MCF 10A (cell line): ENCODE measurements around the gene AKAP3. TPM values are rescaled to one million over a fixed set of nuclear protein-coding genes. Genes with fewer than 3 reads are reported as not detected.

Experiments
- BruUV-seq: library from RNA; stranded (reverse); fragments of 400-500 nt; replicated peaks from 2 replicates; lab custom pipeline; 2021; lab: Mats Ljungman, UMichigan
- CTCF ChIA-PET: fragments of 300-600 bp; sonication (Branson Sonifier 250); formaldehyde crosslinking; extraction: SDS; loops from one replicate; lab custom pipeline; 2021; ENCODE audit warnings: antibody characterized with exemption, inconsistent platforms; lab: Yijun Ruan, JAX
- POLR2A ChIA-PET: fragments of 300-600, 350-650 bp; sonication (Branson Sonifier 250); formaldehyde crosslinking; extraction: SDS; loops from one replicate; lab custom pipeline; 2020; ENCODE audit warnings: antibody characterized with exemption, inconsistent platforms; lab: Yijun Ruan, JAX
- DNase-seq: peaks from one replicate; pipeline ENCODE4 v3.0.0-alpha.2; 2018; ENCODE audit not compliant: unreplicated experiment
- H3K27ac Mint-ChIP-seq: one replicate; pipeline ENCODE4 v1.8.0; 2022; ENCODE audit warnings: mild to moderate bottlenecking, low read depth, mixed read lengths; ENCODE audit not compliant: unreplicated experiment
- H3K27me3 Mint-ChIP-seq: one replicate; pipeline ENCODE4 v1.8.0; 2022; ENCODE audit warnings: mixed read lengths; ENCODE audit not compliant: insufficient read depth, unreplicated experiment
- H3K36me3 Mint-ChIP-seq: one replicate; pipeline ENCODE4 v1.8.0; 2022; ENCODE audit warnings: mild to moderate bottlenecking, moderate library complexity, mixed read lengths; ENCODE audit not compliant: insufficient read depth, unreplicated experiment
- H3K4me1 Mint-ChIP-seq: one replicate; pipeline ENCODE4 v1.8.0; 2022; ENCODE audit warnings: mixed read lengths; ENCODE audit not compliant: insufficient read depth, unreplicated experiment
- H3K4me3 Mint-ChIP-seq: one replicate; pipeline ENCODE4 v1.8.0; 2022; ENCODE audit warnings: mild to moderate bottlenecking, moderate library complexity, mixed read lengths; ENCODE audit not compliant: unreplicated experiment
- H3K9me3 Mint-ChIP-seq: one replicate; pipeline ENCODE4 v1.8.0; 2022; ENCODE audit warnings: mixed read lengths; ENCODE audit not compliant: unreplicated experiment
- CTCF ChIP-seq: fragments of 200-600 bp; IDR thresholded peaks from one replicate; pipeline ENCODE4 v1.8.0; 2022; ENCODE audit warnings: antibody characterized with exemption, mild to moderate bottlenecking; ENCODE audit not compliant: unreplicated experiment
- intact Hi-C: fragments of 100-400 bp; cut with micrococcal nuclease; formaldehyde crosslinking; loops from 2 replicates; pipeline ENCODE4 v1.14.1; 2022
- total RNA-seq: library from RNA; stranded (reverse); gene quantifications from 2 replicates; pipeline ENCODE4 v1.2.3, GENCODE V29; 2022

AKAP3 gene
- total RNA-seq, 1 experiment from 2014 or later = 0.54 TPM

GRCh38 chr12:4643747-4644146 is 5.1 kb downstream of the AKAP3 start:
- H3K9me3 Mint-ChIP-seq = no peaks in the 10 kb centered on the region
- ChIA-PET POLR2A (interaction anchor here (0.7 to 1.1 kb wide), 2 partner anchors 84 to 771 kb away, joined by 3 to 4 read pairs; partner anchors contain the start of gene PARP11), CTCF (interaction anchor here (0.7 to 2.3 kb wide), 6 partner anchors 8 to 212 kb away, joined by 3 to 5 read pairs (median 3); no protein-coding TSS in a partner anchor)
- intact Hi-C loops = no loop called here
- no peaks in the 10 kb centered on the region for H3K27me3 Mint-ChIP-seq
- DNase-seq = no peak
- H3K27ac Mint-ChIP-seq = no peak overlapping the region
- no TSS peak for BruUV-seq
- H3K4me3 Mint-ChIP-seq = no peak overlapping the region
- H3K36me3 Mint-ChIP-seq = no peaks in the 10 kb centered on the region
- TF ChIP-seq CTCF = no peak
- H3K4me1 Mint-ChIP-seq = no peaks in the 10 kb centered on the region

- H3K4me3 Mint-ChIP-seq = no peak overlapping the region
- no peaks in the 10 kb centered on the region for H3K9me3 Mint-ChIP-seq
- ChIA-PET CTCF (interaction anchor here (1.1 kb wide), 1 partner anchor 26 kb away, joined by 5 read pairs; no protein-coding TSS in a partner anchor), POLR2A (no interaction called here)
- no peaks in the 10 kb centered on the region for H3K36me3 Mint-ChIP-seq
- BruUV-seq = no TSS peak
- H3K27ac Mint-ChIP-seq = no peak overlapping the region
- TF ChIP-seq CTCF = no peak
- peaks cover 7% of the 10 kb centered on the region for H3K4me1 Mint-ChIP-seq
- intact Hi-C loops = no loop called here
- H3K27me3 Mint-ChIP-seq = peaks cover 43% of the 10 kb centered on the region
- no peak for DNase-seq
Measured at GRCh38 chr12:4630262-4630661, 18.6 kb downstream of the AKAP3 start.

- H3K4me1 Mint-ChIP-seq = peaks cover 7% of the 10 kb centered on the region
- H3K9me3 Mint-ChIP-seq = no peaks in the 10 kb centered on the region
- H3K4me3 Mint-ChIP-seq = no peak overlapping the region
- H3K27ac Mint-ChIP-seq = no peak overlapping the region
- TF ChIP-seq CTCF = no peak
- ChIA-PET CTCF (interaction anchor here (1.2 to 1.3 kb wide), 3 partner anchors 21 to 129 kb away, joined by 3 read pairs; no protein-coding TSS in a partner anchor), POLR2A (no interaction called here)
- no TSS peak for BruUV-seq
- H3K36me3 Mint-ChIP-seq = no peaks in the 10 kb centered on the region
- DNase-seq = peak; percentile 78
- intact Hi-C loops = no loop called here
- H3K27me3 Mint-ChIP-seq = peaks cover 29% of the 10 kb centered on the region
Measured at GRCh38 chr12:4628406-4628805, 20.4 kb downstream of the AKAP3 start.

- TF ChIP-seq CTCF = no peak
- peaks cover 25% of the 10 kb centered on the region for H3K27me3 Mint-ChIP-seq
- POLR2A ChIA-PET = interaction anchor here (1.3 to 1.9 kb wide), 2 partner anchors 20 to 22 kb away, joined by 3 to 5 read pairs; no protein-coding TSS in a partner anchor
- no peak overlapping the region for H3K4me3 Mint-ChIP-seq
- no peaks in the 10 kb centered on the region for H3K9me3 Mint-ChIP-seq
- H3K4me1 Mint-ChIP-seq = peaks cover 7% of the 10 kb centered on the region
- H3K27ac Mint-ChIP-seq = no peak overlapping the region
- BruUV-seq = no TSS peak
- DNase-seq = no peak
- intact Hi-C loops = no loop called here
- CTCF ChIA-PET = interaction anchor here (0.6 to 1.0 kb wide), 3 partner anchors 9 to 22 kb away, joined by 3 to 5 read pairs (median 4); no protein-coding TSS in a partner anchor
- H3K36me3 Mint-ChIP-seq = no peaks in the 10 kb centered on the region
Measured at GRCh38 chr12:4626543-4626942, 22.3 kb downstream of the AKAP3 start.
